HCT116 (cell line): ENCODE measurements around the gene PACRG. TPM values are rescaled to one million over a fixed set of nuclear protein-coding genes. Genes with fewer than 3 reads are reported as not detected.

Experiments used
- ATAC-seq: fragments of 200-7000 bp; cut with Tn5 transposase; 2 replicates; pipeline ENCODE4 v1.9.1; 2020; ENCODE audit warnings: mild to moderate bottlenecking, moderate library complexity
- BruUV-seq: library from RNA; stranded (reverse); fragments of 400-500 nt; replicated peaks from 2 replicates; lab custom pipeline; 2021; lab: Mats Ljungman, UMichigan
- CTCF ChIA-PET: fragments of 300-600 bp; sonication (Branson Sonifier 250); formaldehyde crosslinking; loops from one replicate; lab custom pipeline; 2021; ENCODE audit warnings: antibody characterized with exemption; lab: Charles Lee
- POLR2A ChIA-PET: fragments of 300-600, 350-600 bp; sonication (Branson Sonifier 250); formaldehyde crosslinking; loops from one replicate; lab custom pipeline; 2021; ENCODE audit warnings: antibody characterized with exemption; lab: Charles Lee
- RAD21 ChIA-PET, 2 experiments: fragments of 300-600 bp; sonication (Branson Sonifier 250); formaldehyde crosslinking; loops; one replicate each; lab custom pipeline; 2023; ENCODE audit warnings: low total read pairs in 2 of 2; ENCODE audit not compliant: uncharacterized antibody in 2 of 2, unreplicated experiment in 2 of 2, low non-redundant PET in 1 of 2; lab: Charles Lee
- DNase-seq: peaks from one replicate; pipeline ENCODE4 v3.0.0-alpha.2; 2010; ENCODE audit warnings: low read depth, low spot score
- H2AFZ ChIP-seq: fragments of 200-600 bp; shearing (Covaris generic), sonication (generic); 2 replicates; pipeline ENCODE4 v1.6.1; 2017; ENCODE audit warnings: low read depth, mixed run types, mixed read lengths, antibody characterized with exemption, low read length; ENCODE audit not compliant: poor library complexity, severe bottlenecking
- H3K27ac ChIP-seq: 2 replicates; pipeline ENCODE4 v1.5.1; 2012; ENCODE audit warnings: low read depth, low read length
- H3K27me3 ChIP-seq: fragments of 200-600 bp; sonication (generic); 2 replicates; pipeline ENCODE4 v1.6.1; 2016; ENCODE audit warnings: mixed run types, low read length, mixed read lengths; ENCODE audit not compliant: insufficient read depth
- H3K36me3 ChIP-seq, 2 experiments: fragments of 200-500 bp in 1 of 2; fragments of 200-600 bp in 1 of 2; sonication (Bioruptor generic) in 1 of 2; sonication (generic) in 1 of 2; 2 replicates each; pipeline versions ENCODE4 v1.5.1 to v1.6.1; 2014 to 2016; ENCODE audit warnings: low read length in 2 of 2, inconsistent platforms in 1 of 2, mixed read lengths in 1 of 2, mixed run types in 1 of 2; ENCODE audit not compliant: insufficient read depth in 2 of 2, control insufficient read depth in 1 of 2
- H3K4me1 ChIP-seq, 2 experiments: fragments of 200-600 bp in 1 of 2; sonication (generic) in 1 of 2; 2 replicates each; pipeline versions ENCODE4 v1.5.1 to v1.6.1; 2012 to 2017; ENCODE audit warnings: low read length in 2 of 2, inconsistent platforms in 1 of 2, mild to moderate bottlenecking in 1 of 2, mixed read lengths in 1 of 2, mixed run types in 1 of 2, moderate library complexity in 1 of 2; ENCODE audit not compliant: insufficient read depth in 2 of 2, control insufficient read depth in 1 of 2
- H3K4me2 ChIP-seq: fragments of 200-600 bp; sonication (generic); 2 replicates; pipeline ENCODE4 v1.6.1; 2017; ENCODE audit warnings: mixed run types, low read length, mixed read lengths
- H3K4me3 ChIP-seq, 2 experiments: fragments of 200-600 bp in 1 of 2; sonication (generic) in 1 of 2; replicated peaks in 1 of 2; 2 replicates each; pipeline ENCODE4 v1.5.1; 2011 to 2016; ENCODE audit warnings: low read length in 2 of 2, control low read depth in 1 of 2, low read depth in 1 of 2, mild to moderate bottlenecking in 1 of 2, mixed read lengths in 1 of 2, mixed run types in 1 of 2
- H3K79me2 ChIP-seq: fragments of 200-600 bp; sonication (generic); 2 replicates; pipeline ENCODE4 v1.6.1; 2017; ENCODE audit warnings: mild to moderate bottlenecking, mixed run types, low read length, moderate library complexity, mixed read lengths; ENCODE audit not compliant: insufficient read depth
- H3K9ac ChIP-seq: fragments of 200-600 bp; sonication (generic); 2 replicates; pipeline ENCODE4 v1.6.1; 2016; ENCODE audit warnings: low read length, mixed read lengths
- H3K9me2 ChIP-seq: fragments of 200-600 bp; sonication (generic), shearing (Covaris generic); 2 replicates; pipeline ENCODE4 v1.6.1; 2017; ENCODE audit warnings: mixed run types, mild to moderate bottlenecking, moderate library complexity; ENCODE audit not compliant: insufficient read depth
- H3K9me3 ChIP-seq, 2 experiments: fragments of 200-500 bp in 1 of 2; fragments of 200-600 bp in 1 of 2; sonication (Bioruptor generic) in 1 of 2; sonication (generic) in 1 of 2; 2 replicates each; pipeline ENCODE4 v1.6.1; 2014 to 2017; ENCODE audit warnings: low read length in 2 of 2, mixed read lengths in 2 of 2, inconsistent platforms in 1 of 2, low read depth in 1 of 2, mild to moderate bottlenecking in 1 of 2, mixed run types in 1 of 2, moderate library complexity in 1 of 2; ENCODE audit not compliant: control insufficient read depth in 1 of 2, insufficient read depth in 1 of 2
- H4K20me1 ChIP-seq: fragments of 200-600 bp; sonication (generic), shearing (Covaris generic); 2 replicates; pipeline ENCODE4 v1.6.1; 2017; ENCODE audit warnings: mixed run types, mild to moderate bottlenecking, moderate library complexity; ENCODE audit not compliant: insufficient read depth
- CEBPB ChIP-seq: IDR thresholded peaks from 2 replicates; pipeline ENCODE4 v1.6.1; 2012; ENCODE audit warnings: low read depth
- EZH2 ChIP-seq: fragments of 200-600 bp; sonication (generic); IDR thresholded peaks from 2 replicates; pipeline ENCODE4 v1.6.1; 2017; ENCODE audit warnings: antibody characterized with exemption, mixed run types
- EZH2phosphoT487 ChIP-seq: fragments of 200-600 bp; IDR thresholded peaks from 2 replicates; pipeline ENCODE4 v1.6.1; 2018; ENCODE audit warnings: antibody characterized with exemption, borderline replicate concordance
- JUND ChIP-seq: IDR thresholded peaks from 2 replicates; pipeline ENCODE4 v1.6.1; 2012
- POLR2A ChIP-seq: IDR thresholded peaks from 2 replicates; pipeline ENCODE4 v1.7.0; 2011; ENCODE audit warnings: borderline replicate concordance; ENCODE audit not compliant: insufficient read depth, insufficient read length; ENCODE audit errors: extremely low read depth
- POLR2AphosphoS5 ChIP-seq: IDR thresholded peaks from 2 replicates; pipeline ENCODE4 v1.6.1; 2011; ENCODE audit warnings: mild to moderate bottlenecking, low read depth, low read length, moderate library complexity
- RAD21 ChIP-seq: IDR thresholded peaks from 2 replicates; pipeline ENCODE4 v1.6.1; 2012; ENCODE audit warnings: low read depth, mild to moderate bottlenecking
- SIN3A ChIP-seq: IDR thresholded peaks from 2 replicates; pipeline ENCODE4 v1.6.1; 2012; ENCODE audit warnings: low read depth
- SP1 ChIP-seq: IDR thresholded peaks from 2 replicates; pipeline ENCODE4 v1.6.1; 2012; ENCODE audit warnings: low read depth
- YY1 ChIP-seq: IDR thresholded peaks from 2 replicates; pipeline ENCODE4 v1.6.1; 2011; ENCODE audit warnings: low read length, low read depth, moderate library complexity, mild to moderate bottlenecking; ENCODE audit not compliant: insufficient replicate concordance; ENCODE audit errors: extremely low read depth
- intact Hi-C: fragments of 100-400 bp; cut with micrococcal nuclease; formaldehyde crosslinking; loops from 2 replicates; pipeline ENCODE4 v1.10.0; 2022
- total RNA-seq: library from RNA; stranded (reverse); gene quantifications from one replicate; pipeline ENCODE4 v1.2.1, GENCODE V29; 2021; ENCODE audit not compliant: unreplicated experiment
- TF ChIP-seq, protein P1 (sequence below): IDR thresholded peaks from 2 replicates; pipeline ENCODE4 v1.6.1; 2012
- TF ChIP-seq, protein P2 (sequence below), 3 experiments: fragments of 200-600 bp in 1 of 3; sonication (generic) in 1 of 3; IDR thresholded peaks in 2 of 3; conservative IDR thresholded peaks in 1 of 3; 2 replicates each; pipeline ENCODE4 v1.5.1; 2012 to 2017; ENCODE audit warnings: low read depth in 2 of 3, low read length in 2 of 3, antibody characterized with exemption in 1 of 3, borderline replicate concordance in 1 of 3, control low read depth in 1 of 3, mild to moderate bottlenecking in 1 of 3, mixed read lengths in 1 of 3, mixed run types in 1 of 3, moderate library complexity in 1 of 3; ENCODE audit not compliant: insufficient read depth in 1 of 3

PACRG gene
- total RNA-seq, 1 experiment from 2014 or later: 0.71 TPM

DNA sequence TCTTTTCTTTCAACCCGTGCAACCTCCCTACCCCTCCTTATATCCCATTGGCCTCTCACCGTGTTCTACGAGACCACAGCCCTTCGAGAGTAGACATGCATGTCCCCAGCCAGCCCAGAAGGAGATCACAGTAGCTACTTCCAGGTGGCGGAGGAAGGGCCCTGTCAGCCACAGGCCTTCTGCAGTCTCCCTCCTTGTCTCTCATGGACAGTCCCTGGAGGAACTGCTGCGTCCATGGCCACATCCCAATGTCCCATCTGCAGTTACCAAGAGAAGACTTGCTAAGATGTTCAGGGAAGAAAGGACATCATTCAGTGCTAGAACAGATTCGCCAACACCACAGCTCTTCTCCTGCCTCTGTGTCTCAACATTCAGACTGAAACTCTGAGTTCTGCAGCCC, 625.2 kb downstream of the PACRG start:
- ChIA-PET CTCF (no interaction called here), POLR2A (no interaction called here), RAD21 (no interaction called here)
- DNase-seq (no peak), ATAC-seq (no peak)
- no peak overlapping the region for H3K4me2 ChIP-seq
- H3K4me3 ChIP-seq: no peak overlapping the region
- intact Hi-C loops: no loop called here
- peaks cover 0 to 4% of the 10 kb centered on the region in 2 experiments; a peak in 2 of 4 replicates for H3K9me3 ChIP-seq
- no peaks in the 10 kb centered on the region for H3K9me2 ChIP-seq
- no TSS peak for BruUV-seq
- no peaks in the 10 kb centered on the region for H3K27me3 ChIP-seq
- H2AFZ ChIP-seq: no peak overlapping the region
- no peaks in the 10 kb centered on the region for H4K20me1 ChIP-seq
- no peaks in the 10 kb centered on the region for H3K79me2 ChIP-seq
- TF ChIP-seq YY1 (no peak), EZH2 (no peak), POLR2AphosphoS5 (no peak)
- peaks cover 0 to 13% of the 10 kb centered on the region in 2 experiments; a peak in 2 of 4 replicates for H3K4me1 ChIP-seq
- H3K9ac ChIP-seq: no peak overlapping the region
- no peaks in the 10 kb centered on the region for H3K36me3 ChIP-seq
- H3K27ac ChIP-seq: no peak overlapping the region

DNA sequence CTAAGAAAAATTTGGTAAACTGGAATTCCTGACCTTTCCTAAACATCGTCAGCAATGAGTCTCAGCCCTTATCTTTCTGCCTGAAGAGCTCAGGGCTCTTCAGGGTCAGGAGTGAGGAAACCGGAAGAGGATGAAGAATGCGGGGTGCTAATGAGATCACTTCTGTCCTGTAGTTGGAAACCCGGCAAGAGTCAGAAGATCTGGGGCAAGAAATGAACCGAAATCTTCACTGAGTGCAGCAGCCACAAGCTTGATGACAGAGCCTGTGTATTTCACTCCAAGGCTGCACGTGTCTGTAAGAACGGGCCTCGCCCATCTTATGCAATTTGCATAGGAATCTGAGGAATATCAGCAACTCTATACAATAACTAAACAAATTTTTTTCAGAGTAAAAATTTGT, 626.3 kb downstream of the PACRG start:
- Histone ChIP-seq H3K9ac (no peak overlapping the region), H2AFZ (no peak overlapping the region), H3K4me2 (no peak overlapping the region), H3K27me3 (no peaks in the 10 kb centered on the region), H3K4me1 (peaks cover 0 to 13% of the 10 kb centered on the region in 2 experiments; a peak in 2 of 4 replicates), H3K9me2 (no peaks in the 10 kb centered on the region), H3K79me2 (no peaks in the 10 kb centered on the region), H3K36me3 (no peaks in the 10 kb centered on the region), H3K27ac (no peak overlapping the region), H3K9me3 (peaks cover 0 to 4% of the 10 kb centered on the region in 2 experiments; a peak in 2 of 4 replicates), H3K4me3 (no peak overlapping the region), H4K20me1 (no peaks in the 10 kb centered on the region)
- BruUV-seq: no TSS peak
- no peak for ATAC-seq
- DNase-seq: no peak
- TF ChIP-seq RAD21: no peak
- TF ChIP-seq, protein P1, sequence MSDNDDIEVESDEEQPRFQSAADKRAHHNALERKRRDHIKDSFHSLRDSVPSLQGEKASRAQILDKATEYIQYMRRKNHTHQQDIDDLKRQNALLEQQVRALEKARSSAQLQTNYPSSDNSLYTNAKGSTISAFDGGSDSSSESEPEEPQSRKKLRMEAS: no peak
- TF ChIP-seq, protein P2, sequence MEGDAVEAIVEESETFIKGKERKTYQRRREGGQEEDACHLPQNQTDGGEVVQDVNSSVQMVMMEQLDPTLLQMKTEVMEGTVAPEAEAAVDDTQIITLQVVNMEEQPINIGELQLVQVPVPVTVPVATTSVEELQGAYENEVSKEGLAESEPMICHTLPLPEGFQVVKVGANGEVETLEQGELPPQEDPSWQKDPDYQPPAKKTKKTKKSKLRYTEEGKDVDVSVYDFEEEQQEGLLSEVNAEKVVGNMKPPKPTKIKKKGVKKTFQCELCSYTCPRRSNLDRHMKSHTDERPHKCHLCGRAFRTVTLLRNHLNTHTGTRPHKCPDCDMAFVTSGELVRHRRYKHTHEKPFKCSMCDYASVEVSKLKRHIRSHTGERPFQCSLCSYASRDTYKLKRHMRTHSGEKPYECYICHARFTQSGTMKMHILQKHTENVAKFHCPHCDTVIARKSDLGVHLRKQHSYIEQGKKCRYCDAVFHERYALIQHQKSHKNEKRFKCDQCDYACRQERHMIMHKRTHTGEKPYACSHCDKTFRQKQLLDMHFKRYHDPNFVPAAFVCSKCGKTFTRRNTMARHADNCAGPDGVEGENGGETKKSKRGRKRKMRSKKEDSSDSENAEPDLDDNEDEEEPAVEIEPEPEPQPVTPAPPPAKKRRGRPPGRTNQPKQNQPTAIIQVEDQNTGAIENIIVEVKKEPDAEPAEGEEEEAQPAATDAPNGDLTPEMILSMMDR (IDR thresholded peaks at IDR 0.05 in 2 of 3, conservative IDR thresholded peaks at IDR 0.05 in 1 of 3; ENCODE audit: borderline replicate concordance in 1 of 3, insufficient read depth in 1 of 3, low read depth in 2 of 3, low read length in 2 of 3): no peak
- no peak for TF ChIP-seq EZH2phosphoT487
- no peak for TF ChIP-seq POLR2AphosphoS5
- TF ChIP-seq CEBPB: no peak
- no peak for TF ChIP-seq JUND
- TF ChIP-seq SP1: no peak
- TF ChIP-seq POLR2A: no peak
- no peak for TF ChIP-seq SIN3A
- ChIA-PET RAD21 (no interaction called here), CTCF (no interaction called here), POLR2A (no interaction called here)
- intact Hi-C loops: no loop called here
